Stomach (tissue), 9 donors: ENCODE data around the gene FJX1. TPM values are rescaled to one million over a fixed set of nuclear protein-coding genes. Genes with fewer than 3 reads are reported as not detected.

ENCODE experiments used
- DNase-seq, 2 donors: peaks; one replicate each; pipeline versions ENCODE4 v3.0.0 to v3.0.0-alpha.2; 2013 to 2019
- H3K27ac ChIP-seq, 5 donors: fragments of 200-600 bp in 4 of 5; sonication (generic) in 4 of 5; one replicate each; pipeline ENCODE4 v1.5.1; 2013 to 2019; ENCODE audit warnings: mild to moderate bottlenecking in 1 of 5, moderate library complexity in 1 of 5
- H3K27me3 ChIP-seq, 3 donors: fragments of 200-600 bp; sonication (generic); one replicate each; pipeline ENCODE4 v1.5.1; 2017 to 2019; ENCODE audit warnings: mixed run types in 1 of 3
- H3K36me3 ChIP-seq, 4 donors: fragments of 200-600 bp; sonication (generic); 1 replicate in 3 of 4; 2 replicates in 1 of 4; pipeline ENCODE4 v1.5.1; 2016 to 2019
- H3K4me1 ChIP-seq, 4 donors: fragments of 200-600 bp; sonication (generic); one replicate each; pipeline ENCODE4 v1.5.1; 2016 to 2019
- H3K4me3 ChIP-seq, 4 donors: fragments of 200-600 bp; sonication (generic) in 3 of 4; one replicate each; pipeline ENCODE4 v1.5.1; 2016 to 2019; ENCODE audit warnings: mild to moderate bottlenecking in 1 of 4
- H3K9me3 ChIP-seq, 4 donors: fragments of 200-600 bp; sonication (generic); one replicate each; pipeline ENCODE4 v1.5.1; 2016 to 2019
- EP300 ChIP-seq: sonication (generic); formaldehyde crosslinking; IDR thresholded peaks from one replicate; pipeline ENCODE4 v1.6.1; 2017; ENCODE audit warnings: antibody characterized with exemption
- POLR2A ChIP-seq, 4 donors: fragments of 450-650 bp; IDR thresholded peaks; one replicate each; pipeline ENCODE4 v1.6.1; 2016; ENCODE audit warnings: antibody characterized with exemption in 4 of 4, control low read depth in 2 of 4, mild to moderate bottlenecking in 1 of 4, moderate library complexity in 1 of 4
- POLR2AphosphoS5 ChIP-seq, 3 donors: sonication (generic); formaldehyde crosslinking; IDR thresholded peaks; one replicate each; pipeline ENCODE4 v1.6.1; 2016; ENCODE audit warnings: antibody characterized with exemption in 3 of 3
- WGBS, 5 donors: extraction: QIAGEN DNeasy Blood & Tissue Kit in 3 of 5; methylation state at CpG; one replicate each; pipeline versions ENCODE4 v1.1.5 to v1.1.7; 2013 to 2018; 5-methylcytosine and 5-hydroxymethylcytosine counted together
- intact Hi-C: fragments of 100-400 bp; cut with DNase I; formaldehyde crosslinking; loops from one replicate; pipeline ENCODE4 v1.15.1; 2023; ENCODE audit warnings: low total_unique reads
- polyA plus RNA-seq, 3 donors: library from polyadenylated mRNA; stranded (reverse); fragments of 200-250 nt; gene quantifications; one replicate each; pipeline ENCODE4 v1.2.3, GENCODE V29; 2013
- total RNA-seq, 5 donors: library from RNA; depleted of rRNA; stranded (reverse); fragments of >200 nt; gene quantifications; one replicate each; pipeline versions ENCODE4 v1.1.0 to v1.2.3, GENCODE V29; 2014 to 2016
- TF ChIP-seq, protein P1 (sequence below), 7 experiments: fragments of 450-650 bp in 4 of 7; fragments of 200-600 bp in 3 of 7; sonication (generic) in 3 of 7; IDR thresholded peaks; one replicate each; pipeline ENCODE4 v1.5.1; 2016 to 2019; ENCODE audit warnings: antibody characterized with exemption in 7 of 7, control low read depth in 2 of 7, mild to moderate bottlenecking in 1 of 7
- donor health status: healthy with polysubstance abuse.
- donor health status: Bipolar disorder and iron deficiency.
- donor health status: healthy.

FJX1 gene
- total and polyA plus RNA-seq, 8 donors: 0.45 to 5.2 (median 3.1) TPM; not detected in 2

DNA sequence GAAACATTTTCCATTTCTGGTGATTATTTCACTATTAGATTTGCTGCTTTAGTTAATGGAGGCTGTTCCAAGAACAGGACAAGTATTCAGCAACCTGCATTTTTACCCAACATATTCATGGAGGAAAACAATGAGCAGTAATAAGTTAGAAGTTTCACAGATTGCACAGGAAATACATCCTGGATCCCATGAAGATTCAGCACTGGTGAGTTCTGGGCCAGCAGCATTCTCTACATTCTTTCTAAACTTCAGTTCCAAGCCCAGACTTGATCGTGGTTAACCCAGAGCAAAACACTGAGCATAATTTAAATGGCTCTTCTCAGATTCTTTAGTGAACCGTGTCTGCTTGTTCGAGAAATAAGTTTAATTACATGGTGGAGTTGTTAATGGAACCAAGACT lies 3.8 kb downstream of the FJX1 start:
- DNase-seq: peak in 1 of 2 donors; percentile 50
- TF ChIP-seq POLR2AphosphoS5 (IDR thresholded peaks at IDR 0.05): no peak
- TF ChIP-seq, protein P1, sequence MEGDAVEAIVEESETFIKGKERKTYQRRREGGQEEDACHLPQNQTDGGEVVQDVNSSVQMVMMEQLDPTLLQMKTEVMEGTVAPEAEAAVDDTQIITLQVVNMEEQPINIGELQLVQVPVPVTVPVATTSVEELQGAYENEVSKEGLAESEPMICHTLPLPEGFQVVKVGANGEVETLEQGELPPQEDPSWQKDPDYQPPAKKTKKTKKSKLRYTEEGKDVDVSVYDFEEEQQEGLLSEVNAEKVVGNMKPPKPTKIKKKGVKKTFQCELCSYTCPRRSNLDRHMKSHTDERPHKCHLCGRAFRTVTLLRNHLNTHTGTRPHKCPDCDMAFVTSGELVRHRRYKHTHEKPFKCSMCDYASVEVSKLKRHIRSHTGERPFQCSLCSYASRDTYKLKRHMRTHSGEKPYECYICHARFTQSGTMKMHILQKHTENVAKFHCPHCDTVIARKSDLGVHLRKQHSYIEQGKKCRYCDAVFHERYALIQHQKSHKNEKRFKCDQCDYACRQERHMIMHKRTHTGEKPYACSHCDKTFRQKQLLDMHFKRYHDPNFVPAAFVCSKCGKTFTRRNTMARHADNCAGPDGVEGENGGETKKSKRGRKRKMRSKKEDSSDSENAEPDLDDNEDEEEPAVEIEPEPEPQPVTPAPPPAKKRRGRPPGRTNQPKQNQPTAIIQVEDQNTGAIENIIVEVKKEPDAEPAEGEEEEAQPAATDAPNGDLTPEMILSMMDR (IDR thresholded peaks at IDR 0.05): no peak
- TF ChIP-seq POLR2A (IDR thresholded peaks at IDR 0.05): no peak
- no peak for TF ChIP-seq EP300
- intact Hi-C loops: no loop called here
- no peaks in the 10 kb centered on the region for H3K9me3 ChIP-seq
- peaks cover 0 to 90% (median 49%) of the 10 kb centered on the region in 3 donors for H3K27me3 ChIP-seq
- 45 to 53% (median 49%) methylated on average over 3 of the region's 3 CpGs for WGBS, 5 donors
- H3K36me3 ChIP-seq: no peaks in the 10 kb centered on the region
- peaks cover 17 to 48% (median 37%) of the 10 kb centered on the region in 4 donors for H3K4me1 ChIP-seq
- no peak overlapping the region for H3K4me3 ChIP-seq
- no peak overlapping the region for H3K27ac ChIP-seq

DNA sequence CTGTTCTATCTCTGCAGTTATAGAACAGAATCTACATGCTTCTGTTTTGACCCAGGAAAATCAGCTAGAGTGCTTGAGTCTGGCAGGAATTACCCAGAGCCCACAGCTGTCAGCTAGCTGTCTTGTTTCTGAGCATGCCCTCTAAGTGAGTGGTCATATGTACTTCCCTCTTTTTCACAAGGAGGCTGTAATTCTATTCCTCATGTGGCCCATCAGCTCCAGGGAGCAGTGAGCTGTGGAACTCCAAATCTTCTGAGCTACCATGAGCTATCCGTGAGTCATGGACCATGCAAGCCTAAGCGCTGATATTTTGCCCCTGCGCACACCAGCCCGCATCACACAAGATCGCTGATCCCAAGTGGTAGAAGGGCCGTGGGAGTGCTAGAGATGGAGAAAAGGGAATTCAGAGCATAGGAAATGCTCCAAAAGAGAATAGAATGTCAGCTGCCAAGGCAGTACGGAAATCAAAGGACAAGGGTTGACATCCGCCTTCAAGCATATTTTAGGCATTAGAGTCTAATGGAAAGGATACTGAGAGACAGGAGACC lies 5.4 kb downstream of the FJX1 start:
- H3K27me3 ChIP-seq: peaks cover 0 to 74% (median 37%) of the 10 kb centered on the region in 3 donors
- H3K9me3 ChIP-seq: no peaks in the 10 kb centered on the region
- DNase-seq: no peak
- TF ChIP-seq, protein P1 (IDR thresholded peaks at IDR 0.05): no peak
- TF ChIP-seq POLR2AphosphoS5 (IDR thresholded peaks at IDR 0.05) (no peak), POLR2A (IDR thresholded peaks at IDR 0.05) (no peak), EP300 (no peak)
- H3K4me1 ChIP-seq: peaks cover 16 to 35% (median 26%) of the 10 kb centered on the region in 4 donors
- no peak overlapping the region for H3K4me3 ChIP-seq
- no peaks in the 10 kb centered on the region for H3K36me3 ChIP-seq
- intact Hi-C loops: no loop called here
- H3K27ac ChIP-seq: no peak overlapping the region
- 69 to 87% (median 83%) methylated on average over 8 of the region's 8 CpGs for whole genome bisulfite sequencing, 5 donors

DNA sequence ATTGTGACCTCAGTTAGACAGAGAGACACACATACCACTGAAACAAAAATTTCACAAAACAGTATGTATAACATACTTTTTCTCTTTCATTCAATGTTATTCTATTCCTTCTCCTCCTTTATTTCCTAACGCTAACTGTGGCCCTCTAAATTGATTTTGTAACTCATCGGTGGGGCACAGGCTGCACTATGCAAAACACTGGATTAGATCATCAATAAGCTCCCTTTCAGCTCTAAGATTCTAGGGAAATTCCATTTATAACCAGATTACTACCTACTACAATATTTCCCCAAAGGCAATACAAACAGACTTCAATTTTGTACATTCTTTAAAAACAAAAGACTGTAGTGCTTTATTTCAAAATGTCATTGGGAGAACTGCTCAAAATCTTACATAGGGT lies 6.1 kb downstream of the FJX1 start:
- Histone ChIP-seq H3K4me3 (no peak overlapping the region), H3K9me3 (no peaks in the 10 kb centered on the region), H3K27me3 (peaks cover 0 to 72% (median 33%) of the 10 kb centered on the region in 3 donors), H3K4me1 (peaks cover 10 to 29% (median 19%) of the 10 kb centered on the region in 4 donors), H3K27ac (no peak overlapping the region), H3K36me3 (no peaks in the 10 kb centered on the region)
- no peak for TF ChIP-seq EP300
- TF ChIP-seq, protein P1 (IDR thresholded peaks at IDR 0.05): no peak
- no peak for TF ChIP-seq POLR2A (IDR thresholded peaks at IDR 0.05)
- TF ChIP-seq POLR2AphosphoS5 (IDR thresholded peaks at IDR 0.05): no peak
- no peak for DNase-seq
- intact Hi-C loops: no loop called here
- 76 to 89% (median 87%) methylated on average over 2 of the region's 2 CpGs for WGBS, 5 donors

DNA sequence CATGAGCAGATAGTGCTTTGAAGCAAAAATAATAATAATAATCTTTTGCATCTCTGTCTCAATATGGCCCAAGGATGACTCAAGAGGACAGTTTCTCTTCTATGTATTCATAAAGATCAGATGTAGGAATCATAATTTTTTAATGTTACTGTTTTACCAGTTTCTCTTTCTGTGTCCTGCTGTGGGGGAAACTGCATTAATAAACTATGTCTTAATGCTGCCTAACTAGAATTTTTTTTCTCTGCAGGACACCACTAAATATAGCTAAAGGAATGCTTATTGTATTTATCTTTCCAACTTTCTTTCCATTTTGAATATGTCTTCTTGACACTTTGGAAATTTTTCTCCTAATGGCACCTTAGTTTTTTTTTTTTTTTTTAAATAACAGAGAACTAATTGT lies 6.5 kb downstream of the FJX1 start:
- no peaks in the 10 kb centered on the region for H3K36me3 ChIP-seq
- intact Hi-C loops: no loop called here

More for the DNA sequence above, 6.5 kb downstream of the FJX1 start:
- TF ChIP-seq POLR2A (IDR thresholded peaks at IDR 0.05) (no peak), POLR2AphosphoS5 (IDR thresholded peaks at IDR 0.05) (no peak), EP300 (no peak)
- TF ChIP-seq, protein P1 (IDR thresholded peaks at IDR 0.05): no peak
- Histone ChIP-seq H3K9me3 (no peaks in the 10 kb centered on the region), H3K27me3 (peaks cover 0 to 72% (median 30%) of the 10 kb centered on the region in 3 donors), H3K4me1 (peaks cover 5 to 24% (median 15%) of the 10 kb centered on the region in 4 donors), H3K27ac (no peak overlapping the region), H3K4me3 (no peak overlapping the region)
- no peak for DNase-seq
